ENCODE results near the gene DVL3. TPM values are rescaled to one million over a fixed set of nuclear protein-coding genes. Genes with fewer than 3 reads are reported as not detected.
"Not testable (repeated sequence)": the region's sequence is repeated elsewhere in the genome, so short reads cannot be mapped to it uniquely, and the experiment has no call there.

The DVL3 gene
- total RNA-seq, result 10 to 100 TPM; 52.6 to 81.7 (median 68.6) TPM
- polyA plus RNA-seq, result 10 to 100 TPM; 37.5 to 42.0 TPM
- long read RNA-seq, donor 1, full-length matches to known transcripts, result 28 of 62 reads
- long read RNA-seq, donor 1, partial matches to known transcripts, result 13 of 62 reads
- long read RNA-seq, donor 1, other reads (novel, unspliced or antisense), result 21 of 62 reads
- long read RNA-seq, donor 2, full-length matches to known transcripts, result 33 of 76 reads
- long read RNA-seq, donor 2, partial matches to known transcripts, result 4 of 76 reads
- long read RNA-seq, donor 2, other reads (novel, unspliced or antisense), result 39 of 76 reads
- long read RNA-seq, donor 3, full-length matches to known transcripts, result 6 of 26 reads
- long read RNA-seq, donor 3, partial matches to known transcripts, result 19 of 26 reads
- long read RNA-seq, donor 3, other reads (novel, unspliced or antisense), result 1 of 26 reads

DNA sequence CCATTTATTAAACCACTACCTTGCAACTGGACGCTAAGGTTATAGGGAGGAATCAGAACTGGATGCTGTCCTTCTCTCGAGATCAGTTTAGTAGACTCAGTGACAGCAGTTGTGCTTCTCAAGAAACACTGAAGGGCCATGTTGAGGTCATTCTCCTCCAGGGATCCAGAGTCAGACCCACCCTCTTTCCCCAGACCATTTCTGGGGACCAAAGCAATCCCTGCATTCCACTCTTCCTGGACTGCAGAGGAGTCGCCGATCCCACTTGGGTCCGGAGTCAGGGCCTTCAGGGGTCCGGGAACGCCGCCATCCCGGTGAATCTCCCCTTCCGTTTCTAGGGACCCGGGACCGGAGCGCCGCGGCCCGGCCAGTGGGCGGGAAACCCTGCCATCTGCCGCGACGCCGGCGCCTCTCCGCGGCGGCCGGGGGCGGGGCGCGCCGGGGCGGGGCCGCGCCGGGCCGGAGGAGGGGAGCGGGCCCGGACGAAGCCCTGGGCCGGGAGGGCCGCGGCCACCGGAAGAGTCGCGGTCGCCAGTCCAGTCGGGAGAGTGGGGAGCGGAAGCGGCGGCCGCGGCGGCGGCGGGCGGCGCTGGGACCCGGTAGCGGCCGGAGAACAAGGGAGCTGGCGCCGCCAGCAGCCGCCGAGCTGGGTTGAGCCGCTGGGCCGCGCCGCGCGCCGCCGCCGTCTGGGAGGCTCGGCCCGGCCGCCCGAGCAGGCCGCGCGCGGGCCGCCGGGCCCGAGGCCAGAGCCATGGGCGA lies at the start of gene DVL3:
DVL3 (plus strand) TSS at position 493 of the 759 bp plus-strand sequence; CDS start at position 752, 259 bp downstream.
- TF ChIP-seq, protein P1, sequence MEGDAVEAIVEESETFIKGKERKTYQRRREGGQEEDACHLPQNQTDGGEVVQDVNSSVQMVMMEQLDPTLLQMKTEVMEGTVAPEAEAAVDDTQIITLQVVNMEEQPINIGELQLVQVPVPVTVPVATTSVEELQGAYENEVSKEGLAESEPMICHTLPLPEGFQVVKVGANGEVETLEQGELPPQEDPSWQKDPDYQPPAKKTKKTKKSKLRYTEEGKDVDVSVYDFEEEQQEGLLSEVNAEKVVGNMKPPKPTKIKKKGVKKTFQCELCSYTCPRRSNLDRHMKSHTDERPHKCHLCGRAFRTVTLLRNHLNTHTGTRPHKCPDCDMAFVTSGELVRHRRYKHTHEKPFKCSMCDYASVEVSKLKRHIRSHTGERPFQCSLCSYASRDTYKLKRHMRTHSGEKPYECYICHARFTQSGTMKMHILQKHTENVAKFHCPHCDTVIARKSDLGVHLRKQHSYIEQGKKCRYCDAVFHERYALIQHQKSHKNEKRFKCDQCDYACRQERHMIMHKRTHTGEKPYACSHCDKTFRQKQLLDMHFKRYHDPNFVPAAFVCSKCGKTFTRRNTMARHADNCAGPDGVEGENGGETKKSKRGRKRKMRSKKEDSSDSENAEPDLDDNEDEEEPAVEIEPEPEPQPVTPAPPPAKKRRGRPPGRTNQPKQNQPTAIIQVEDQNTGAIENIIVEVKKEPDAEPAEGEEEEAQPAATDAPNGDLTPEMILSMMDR (IDR thresholded peaks at IDR 0.05), result no peak
- Histone ChIP-seq H3K4me3 (peak within 1 kb of the TSS; percentile 87 to 99 (median 97)), H3K4me1 (peaks cover 22 to 53% (median 42%) of the 10 kb centered on the region in 9 donors), H3K9me3 (no peaks in the 10 kb centered on the region), H3K27me3 (no peaks in the 10 kb centered on the region), H3K27ac (peak within 1 kb of the TSS; percentile 91 to 99 (median 96)), H3K36me3 (no peaks in the 10 kb centered on the region)
- intact Hi-C loops (cut with DNase I), result loop anchor here in 3 of 10 donors (2.0 to 10.0 kb wide), 4 partner anchors 18 to 160 kb away; partner anchors contain the start of genes ALG3 (in 2 of the 3), EEF1AKMT4 (in 2 of the 3), EIF2B5 (in 2 of the 3) and EIF4G1 (in 1 of the 3)
- ATAC-seq (peak; percentile 59 to 93 (median 81)), DNase-seq (peak; percentile 74 to 82)
- whole genome bisulfite sequencing, 2 donors, result 1% methylated on average over 54 to 84 of the region's 84 CpGs

- TF ChIP-seq, protein P1 (IDR thresholded peaks at IDR 0.05), result no peak
- peaks cover 0 to 6% (median 0%) of the 10 kb centered on the region in 7 donors for H3K27me3 ChIP-seq
- H3K27ac ChIP-seq, result no peak overlapping the region
- 44 to 51% methylated on average over 7 of the region's 7 CpGs for WGBS, 2 donors
- H3K9me3 ChIP-seq, result no peaks in the 10 kb centered on the region
- no peaks in the 10 kb centered on the region for H3K36me3 ChIP-seq
- no peak overlapping the region for H3K4me3 ChIP-seq
- no peak for ATAC-seq
- H3K4me1 ChIP-seq, result peaks cover 0 to 5% (median 0%) of the 10 kb centered on the region in 9 donors
- intact Hi-C loops (cut with DNase I), result no loop called here
- DNase-seq, result no peak
These were observed 44.9 kb upstream of the DVL3 start for GRCh38 chr3:184110316-184110725.

DNA sequence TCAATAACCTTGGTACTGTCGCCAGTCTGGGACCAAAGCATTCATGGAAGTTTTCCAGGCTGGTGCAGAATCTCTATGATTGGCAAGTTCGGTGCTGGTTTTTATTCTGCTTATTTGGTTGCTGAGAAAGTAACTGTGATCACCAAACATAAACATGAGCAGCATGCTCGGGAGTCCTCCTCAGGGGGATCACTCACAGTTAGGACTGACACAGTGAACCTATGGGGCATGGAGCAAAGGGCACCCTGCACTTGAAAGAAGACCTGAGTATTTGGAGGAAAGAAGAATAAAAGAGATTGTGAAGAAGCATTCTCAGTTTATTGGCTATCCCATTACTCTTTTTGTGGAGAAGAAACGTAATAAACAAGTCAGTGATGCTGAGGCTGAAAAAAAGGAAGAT lies 39.2 kb upstream of the DVL3 start:
- Histone ChIP-seq H3K27ac (no peak overlapping the region), H3K27me3 (peaks cover 0 to 6% (median 0%) of the 10 kb centered on the region in 7 donors), H3K4me3 (no peak overlapping the region), H3K4me1 (no peaks in the 10 kb centered on the region), H3K9me3 (no peaks in the 10 kb centered on the region), H3K36me3 (no peaks in the 10 kb centered on the region)
- no peak for DNase-seq
- TF ChIP-seq, protein P1 (IDR thresholded peaks at IDR 0.05), result no peak
- no peak for ATAC-seq
- intact Hi-C loops (cut with DNase I), result no loop called here
- 83 to 88% methylated on average over 4 of the region's 4 CpGs for WGBS, 2 donors

DNA sequence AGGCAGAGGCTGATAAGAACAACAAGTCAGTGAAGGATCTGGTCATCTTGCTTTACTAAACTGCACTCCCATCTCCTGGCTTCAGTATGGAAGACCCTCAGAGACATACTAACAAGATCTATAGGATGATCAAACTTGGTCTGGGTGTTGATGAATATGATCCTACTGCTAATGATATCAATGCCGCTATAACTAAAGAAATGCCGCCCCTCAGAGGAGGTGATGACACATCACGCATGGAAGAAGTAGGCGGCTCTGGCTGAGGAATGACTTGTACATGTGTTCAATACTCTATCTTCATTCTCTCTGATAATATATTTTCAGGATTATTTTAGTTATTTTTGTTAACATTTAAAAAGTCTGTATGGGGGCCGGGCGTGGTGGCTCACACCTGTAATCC lies 37.5 kb upstream of the DVL3 start:
- intact Hi-C loops (cut with DNase I), result no loop called here
- no peak overlapping the region for H3K4me3 ChIP-seq
- no peak overlapping the region for H3K27ac ChIP-seq
- H3K36me3 ChIP-seq, result no peaks in the 10 kb centered on the region
- TF ChIP-seq, protein P1 (IDR thresholded peaks at IDR 0.05), result no peak
- H3K9me3 ChIP-seq, result no peaks in the 10 kb centered on the region
- DNase-seq (no peak), ATAC-seq (no peak)
- H3K27me3 ChIP-seq, result peaks cover 0 to 3% (median 0%) of the 10 kb centered on the region in 7 donors
- 87 to 90% methylated on average over 6 of the region's 6 CpGs for WGBS, 2 donors
- H3K4me1 ChIP-seq, result no peaks in the 10 kb centered on the region

DNA sequence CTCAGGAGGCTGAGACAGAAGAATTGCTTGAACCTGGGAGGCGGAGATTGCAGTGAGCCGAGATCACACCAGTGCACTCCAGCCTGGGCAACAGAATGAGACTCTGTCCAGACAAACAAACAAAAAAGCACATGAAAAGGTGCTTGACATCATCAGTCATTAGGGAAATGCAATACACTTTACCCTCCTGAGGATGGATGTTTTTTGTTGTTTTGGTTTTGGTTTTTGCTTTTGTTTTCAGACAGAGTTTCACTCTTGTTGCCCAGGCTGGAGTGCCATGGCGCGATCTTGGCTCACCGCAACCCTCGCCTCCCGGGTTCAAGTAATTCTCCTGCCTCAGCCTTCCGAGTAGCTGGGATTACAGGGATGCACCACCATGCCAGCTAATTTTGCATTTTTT lies 34.1 kb upstream of the DVL3 start:
- H3K27me3 ChIP-seq; H3K9me3 ChIP-seq; H3K36me3 ChIP-seq; DNase-seq; ATAC-seq; H3K4me3 ChIP-seq; H3K27ac ChIP-seq; intact Hi-C loops (cut with DNase I); H3K4me1 ChIP-seq: not testable (repeated sequence)
- 92 to 96% methylated on average over 8 of the region's 8 CpGs for WGBS, 2 donors

Data from heart right ventricle (tissue), 16 donors.